ENCODE results near the gene PACS2.
"Not testable (repeated sequence)": the region's sequence is repeated elsewhere in the genome, so short reads cannot be mapped to it uniquely, and the experiment has no call there.

PACS2 gene

DNA sequence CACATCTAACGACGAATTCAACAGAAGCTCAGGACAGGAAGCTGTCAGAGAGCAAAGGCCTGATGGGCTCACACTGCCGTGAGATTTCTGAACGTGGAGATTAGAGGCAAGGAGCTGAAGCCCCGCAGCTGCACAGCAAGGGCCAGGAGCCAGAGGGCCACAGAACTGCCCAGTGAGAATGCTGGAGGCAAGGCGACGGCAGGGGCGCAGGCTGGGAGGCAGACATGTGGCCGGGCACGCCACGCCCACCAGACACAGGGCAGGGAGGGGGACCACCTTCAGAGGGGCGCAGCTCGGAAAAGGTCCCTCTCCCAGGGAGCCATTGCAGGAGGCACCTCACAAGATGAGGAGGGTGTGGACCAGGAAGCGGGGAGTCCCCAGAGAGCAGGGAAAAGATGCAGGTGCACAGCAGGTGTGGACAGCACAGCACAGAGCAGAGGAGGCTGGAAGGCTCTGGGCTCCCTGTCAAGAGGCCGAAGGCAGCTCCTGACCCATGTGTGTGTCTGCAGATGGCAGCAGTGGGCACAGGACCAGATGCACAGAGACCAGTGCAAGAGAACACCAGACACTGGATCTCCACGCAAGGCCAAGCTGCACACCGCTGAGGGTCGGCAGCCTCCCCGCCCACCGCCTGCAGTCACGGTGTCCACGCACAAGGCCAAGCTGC, 43.2 kb upstream of the PACS2 start:
- H3K9me3 ChIP-seq (ENCODE audit: severe bottlenecking) = no peaks in the 10 kb centered on the region
- no peaks in the 10 kb centered on the region for H3K4me1 ChIP-seq (ENCODE audit: insufficient read depth, poor library complexity, severe bottlenecking)
- H3K27ac ChIP-seq (ENCODE audit: poor library complexity, severe bottlenecking) = no peak overlapping the region
- TF ChIP-seq, protein P1, sequence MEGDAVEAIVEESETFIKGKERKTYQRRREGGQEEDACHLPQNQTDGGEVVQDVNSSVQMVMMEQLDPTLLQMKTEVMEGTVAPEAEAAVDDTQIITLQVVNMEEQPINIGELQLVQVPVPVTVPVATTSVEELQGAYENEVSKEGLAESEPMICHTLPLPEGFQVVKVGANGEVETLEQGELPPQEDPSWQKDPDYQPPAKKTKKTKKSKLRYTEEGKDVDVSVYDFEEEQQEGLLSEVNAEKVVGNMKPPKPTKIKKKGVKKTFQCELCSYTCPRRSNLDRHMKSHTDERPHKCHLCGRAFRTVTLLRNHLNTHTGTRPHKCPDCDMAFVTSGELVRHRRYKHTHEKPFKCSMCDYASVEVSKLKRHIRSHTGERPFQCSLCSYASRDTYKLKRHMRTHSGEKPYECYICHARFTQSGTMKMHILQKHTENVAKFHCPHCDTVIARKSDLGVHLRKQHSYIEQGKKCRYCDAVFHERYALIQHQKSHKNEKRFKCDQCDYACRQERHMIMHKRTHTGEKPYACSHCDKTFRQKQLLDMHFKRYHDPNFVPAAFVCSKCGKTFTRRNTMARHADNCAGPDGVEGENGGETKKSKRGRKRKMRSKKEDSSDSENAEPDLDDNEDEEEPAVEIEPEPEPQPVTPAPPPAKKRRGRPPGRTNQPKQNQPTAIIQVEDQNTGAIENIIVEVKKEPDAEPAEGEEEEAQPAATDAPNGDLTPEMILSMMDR (IDR thresholded peaks at IDR 0.05; ENCODE audit: poor library complexity, severe bottlenecking) = no peak
- ATAC-seq (ENCODE audit: low read depth) = 0 out of 3 replicates have a peak, but pooled peaks have one; percentile 17
- no peaks in the 10 kb centered on the region for H3K27me3 ChIP-seq (ENCODE audit: insufficient read depth, poor library complexity, severe bottlenecking)
- no peaks in the 10 kb centered on the region for H3K36me3 ChIP-seq (ENCODE audit: low read depth)
- no peak for DNase-seq (ENCODE audit: low spot score)
- H3K4me3 ChIP-seq (ENCODE audit: severe bottlenecking) = no peak overlapping the region

DNA sequence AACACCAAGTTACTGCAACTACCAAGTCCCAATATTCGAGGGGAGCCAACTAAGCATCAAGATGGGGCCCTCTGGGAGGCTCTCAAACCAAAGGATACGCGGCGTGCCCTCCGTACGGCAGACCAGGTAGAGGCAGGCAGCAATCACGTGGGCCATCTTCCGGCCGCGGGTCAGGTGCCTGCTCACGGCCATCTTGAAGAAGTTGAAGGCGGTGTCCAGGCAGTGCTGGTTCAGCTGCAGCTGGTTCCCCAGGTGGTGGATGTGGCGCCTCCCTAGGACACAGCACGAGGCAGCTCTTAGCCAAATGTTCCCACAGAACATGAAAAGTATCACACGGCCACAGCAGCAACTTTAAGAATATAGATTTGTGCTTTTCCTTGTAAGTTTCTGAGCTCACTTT, 41.9 kb upstream of the PACS2 start:
- H3K9me3 ChIP-seq (ENCODE audit: severe bottlenecking) = no peaks in the 10 kb centered on the region
- H3K27me3 ChIP-seq (ENCODE audit: insufficient read depth, poor library complexity, severe bottlenecking) = no peaks in the 10 kb centered on the region
- no peaks in the 10 kb centered on the region for H3K36me3 ChIP-seq (ENCODE audit: low read depth)
- DNase-seq (ENCODE audit: low spot score) = no peak
- no peak overlapping the region for H3K4me3 ChIP-seq (ENCODE audit: severe bottlenecking)
- no peak overlapping the region for H3K27ac ChIP-seq (ENCODE audit: poor library complexity, severe bottlenecking)
- no peaks in the 10 kb centered on the region for H3K4me1 ChIP-seq (ENCODE audit: insufficient read depth, poor library complexity, severe bottlenecking)
- ATAC-seq (ENCODE audit: low read depth) = no peak
- TF ChIP-seq, protein P1 (IDR thresholded peaks at IDR 0.05; ENCODE audit: poor library complexity, severe bottlenecking) = no peak

DNA sequence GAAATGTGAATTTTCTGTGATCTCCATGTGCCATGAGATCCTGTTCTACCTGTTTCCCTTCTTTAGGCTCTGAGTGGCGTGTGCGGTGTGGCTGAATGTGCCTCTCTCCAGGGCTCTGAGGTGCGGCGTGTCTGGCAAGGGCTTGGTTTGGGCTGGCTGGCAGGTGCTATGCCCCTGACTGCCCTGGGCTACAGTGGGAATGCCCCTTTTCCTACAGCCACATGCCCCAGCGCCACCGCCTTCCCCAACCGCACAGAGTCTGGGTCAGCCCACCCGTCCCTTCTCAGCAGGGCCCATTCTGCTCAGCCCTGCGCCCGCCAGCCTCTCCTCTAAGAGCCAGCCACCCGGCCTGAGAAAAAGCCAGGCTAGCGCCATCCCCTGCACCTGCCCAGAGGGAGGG, 41.5 kb upstream of the PACS2 start:
- no peaks in the 10 kb centered on the region for H3K36me3 ChIP-seq (ENCODE audit: low read depth)
- no peak overlapping the region for H3K27ac ChIP-seq (ENCODE audit: poor library complexity, severe bottlenecking)
- H3K27me3 ChIP-seq (ENCODE audit: insufficient read depth, poor library complexity, severe bottlenecking) = no peaks in the 10 kb centered on the region
- H3K9me3 ChIP-seq (ENCODE audit: severe bottlenecking) = no peaks in the 10 kb centered on the region
- no peaks in the 10 kb centered on the region for H3K4me1 ChIP-seq (ENCODE audit: insufficient read depth, poor library complexity, severe bottlenecking)
- ATAC-seq (ENCODE audit: low read depth) = peak; percentile 17; the same call in 1 of the 3 replicates
- TF ChIP-seq, protein P1 (IDR thresholded peaks at IDR 0.05; ENCODE audit: poor library complexity, severe bottlenecking) = no peak
- DNase-seq (ENCODE audit: low spot score) = no peak
- no peak overlapping the region for H3K4me3 ChIP-seq (ENCODE audit: severe bottlenecking)

DNA sequence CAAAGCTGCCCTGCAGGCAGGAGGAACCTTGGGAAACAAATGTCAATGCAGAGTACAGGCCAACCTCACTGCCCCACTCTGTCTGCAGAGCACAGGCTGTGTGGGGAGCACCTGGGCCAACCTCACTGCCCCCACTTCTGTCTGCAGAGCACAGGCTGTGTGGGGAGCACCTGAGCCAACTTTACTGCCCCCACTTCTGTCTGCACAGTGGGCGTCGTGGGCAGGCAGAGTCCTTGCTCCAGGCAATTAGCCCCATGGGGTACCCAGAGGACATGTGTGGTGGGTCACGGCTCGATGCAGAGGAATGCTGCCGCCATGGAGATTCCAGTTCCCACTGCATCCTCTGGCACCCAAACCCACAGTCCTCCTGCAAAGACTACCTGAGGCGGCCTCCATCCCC, 39.9 kb upstream of the PACS2 start:
- Histone ChIP-seq H3K27me3 (ENCODE audit: insufficient read depth, poor library complexity, severe bottlenecking) (no peaks in the 10 kb centered on the region), H3K27ac (ENCODE audit: poor library complexity, severe bottlenecking) (no peak overlapping the region), H3K4me3 (ENCODE audit: severe bottlenecking) (no peak overlapping the region), H3K4me1 (ENCODE audit: insufficient read depth, poor library complexity, severe bottlenecking) (no peaks in the 10 kb centered on the region), H3K9me3 (ENCODE audit: severe bottlenecking) (no peaks in the 10 kb centered on the region), H3K36me3 (ENCODE audit: low read depth) (no peaks in the 10 kb centered on the region)
- no peak for ATAC-seq (ENCODE audit: low read depth)
- TF ChIP-seq, protein P1 (IDR thresholded peaks at IDR 0.05; ENCODE audit: poor library complexity, severe bottlenecking) = no peak
- no peak for DNase-seq (ENCODE audit: low spot score)

DNA sequence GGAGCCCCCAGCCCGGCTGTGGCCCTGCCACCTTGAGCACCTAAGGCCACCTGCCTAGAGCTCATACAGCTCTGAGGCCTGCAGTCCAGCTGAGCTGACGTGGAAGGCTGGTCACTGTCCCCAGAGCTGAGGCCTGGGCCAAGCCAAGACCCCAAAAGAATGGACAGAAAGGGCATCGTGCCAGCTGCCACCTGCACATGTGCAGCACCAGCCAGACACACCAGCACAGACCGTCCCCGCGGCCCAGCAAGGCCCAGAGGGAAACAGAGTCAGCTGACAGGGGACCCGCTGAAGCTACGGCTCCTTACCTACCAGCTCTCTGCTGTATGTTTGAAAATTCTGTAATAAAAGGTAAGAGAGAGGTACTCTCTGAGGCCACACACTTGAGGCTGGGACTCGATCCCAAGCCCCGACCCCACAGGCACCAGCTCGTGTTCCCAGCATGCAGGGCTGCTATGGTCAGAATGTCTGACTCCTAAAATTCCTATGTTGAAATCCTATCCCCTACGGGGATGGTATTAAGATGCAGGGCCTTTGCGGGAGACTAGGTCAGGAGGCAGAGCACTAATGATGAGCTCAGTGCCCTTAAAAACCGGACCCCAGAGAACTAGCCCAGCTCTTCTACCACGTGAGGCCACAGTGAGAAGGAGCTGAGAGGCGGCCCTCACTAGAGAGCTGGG, 39.1 kb upstream of the PACS2 start:
- DNase-seq (ENCODE audit: low spot score) = no peak
- TF ChIP-seq, protein P1 (IDR thresholded peaks at IDR 0.05; ENCODE audit: poor library complexity, severe bottlenecking) = no peak
- H3K27me3 ChIP-seq (ENCODE audit: insufficient read depth, poor library complexity, severe bottlenecking) = no peaks in the 10 kb centered on the region
- no peaks in the 10 kb centered on the region for H3K9me3 ChIP-seq (ENCODE audit: severe bottlenecking)
- ATAC-seq (ENCODE audit: low read depth) = peak; percentile 30; the same call in 1 of the 3 replicates
- no peaks in the 10 kb centered on the region for H3K4me1 ChIP-seq (ENCODE audit: insufficient read depth, poor library complexity, severe bottlenecking)
- no peaks in the 10 kb centered on the region for H3K36me3 ChIP-seq (ENCODE audit: low read depth)
- no peak overlapping the region for H3K4me3 ChIP-seq (ENCODE audit: severe bottlenecking)
- no peak overlapping the region for H3K27ac ChIP-seq (ENCODE audit: poor library complexity, severe bottlenecking)

DNA sequence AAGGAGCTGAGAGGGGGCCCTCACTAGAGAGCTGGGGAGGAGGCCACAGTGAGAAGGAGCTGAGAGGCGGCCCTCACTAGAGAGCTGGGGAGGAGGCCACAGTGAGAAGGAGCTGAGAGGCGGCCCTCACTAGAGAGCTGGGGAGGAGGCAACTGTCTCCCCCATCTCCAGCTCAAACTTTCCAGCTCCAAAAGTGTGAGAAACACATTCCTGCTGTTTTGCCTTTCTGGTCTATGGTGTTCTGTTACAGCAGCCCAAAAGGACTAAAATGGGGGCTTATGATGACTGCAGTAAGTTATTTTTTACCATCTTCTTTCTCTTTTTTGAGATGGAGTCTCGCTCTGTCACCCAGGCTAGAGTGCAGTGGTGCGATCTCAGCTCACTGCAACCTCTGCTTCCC, 37.1 kb upstream of the PACS2 start:
- H3K4me1 ChIP-seq (ENCODE audit: insufficient read depth, poor library complexity, severe bottlenecking); H3K27ac ChIP-seq (ENCODE audit: poor library complexity, severe bottlenecking); H3K36me3 ChIP-seq (ENCODE audit: low read depth); ATAC-seq (ENCODE audit: low read depth); DNase-seq (ENCODE audit: low spot score); H3K4me3 ChIP-seq (ENCODE audit: severe bottlenecking); H3K9me3 ChIP-seq (ENCODE audit: severe bottlenecking); H3K27me3 ChIP-seq (ENCODE audit: insufficient read depth, poor library complexity, severe bottlenecking): not testable (repeated sequence)

All from RWPE2 (cell line).